Ovary (tissue), 9 donors: ENCODE results near the gene PCNA. TPM values are rescaled to one million over a fixed set of nuclear protein-coding genes. Genes with fewer than 3 reads are reported as not detected.

Experiments
- DNase-seq, 5 donors: peaks; one replicate each; pipeline ENCODE4 v3.0.0-alpha.2; 2019 to 2020
- H3K27ac ChIP-seq, 2 donors: fragments of 200-600 bp; one replicate each; pipeline versions ENCODE4 v1.5.1 to v1.8.0; 2019 to 2022
- H3K27me3 ChIP-seq: fragments of 200-600 bp; one replicate; pipeline ENCODE4 v1.8.0; 2022
- H3K36me3 ChIP-seq: fragments of 200-600 bp; sonication (generic); one replicate; pipeline ENCODE4 v1.5.1; 2019
- H3K4me1 ChIP-seq: one replicate; pipeline ENCODE4 v1.8.1; 2013; ENCODE audit warnings: mild to moderate bottlenecking, moderate library complexity; ENCODE audit not compliant: insufficient read depth
- H3K4me3 ChIP-seq: fragments of 200-600 bp; sonication (generic); one replicate; pipeline ENCODE4 v1.5.1; 2017
- H3K9me3 ChIP-seq, 2 donors: fragments of 200-600 bp in 1 of 2; sonication (generic) in 1 of 2; one replicate each; pipeline versions ENCODE4 v1.5.1 to v1.8.1; 2013 to 2019; ENCODE audit warnings: mild to moderate bottlenecking in 1 of 2, moderate library complexity in 1 of 2
- EP300 ChIP-seq: sonication (generic); formaldehyde crosslinking; IDR thresholded peaks from one replicate; pipeline ENCODE4 v1.6.1; 2017; ENCODE audit warnings: antibody characterized with exemption
- POLR2A ChIP-seq: fragments of 450-650 bp; IDR thresholded peaks from one replicate; pipeline ENCODE4 v1.6.1; 2017; ENCODE audit warnings: antibody characterized with exemption, mild to moderate bottlenecking, moderate library complexity
- WGBS, 3 donors: extraction: QIAGEN DNeasy Blood & Tissue Kit in 1 of 3; methylation state at CpG; one replicate each; pipeline versions ENCODE4 v1.1.5 to v1.1.7; 2013 to 2017; 5-methylcytosine and 5-hydroxymethylcytosine counted together
- intact Hi-C, 4 donors: fragments of 100-400 bp; cut with DNase I; formaldehyde crosslinking; loops; one replicate each; pipeline versions ENCODE4 v1.11.0 to v1.15.1; 2022 to 2023
- polyA plus RNA-seq, 2 donors: library from polyadenylated mRNA; stranded (reverse); fragments of 200-250 nt in 1 of 2; fragments of 350-450 nt in 1 of 2; fragmentation: Illumina TruSeq in 1 of 2; extraction: RNeasy Lipid Tissue Mini Kit (QIAGEN cat#74804) in 1 of 2; gene quantifications; one replicate each; pipeline ENCODE4 v1.2.3, GENCODE V29; 2013 to 2014
- total RNA-seq, 7 donors: library from RNA; depleted of rRNA in 2 of 7; stranded (reverse); fragments of >200 nt in 2 of 7; fragmentation: NEBNext Ultra II Directional in 3 of 7; extraction: Animal tissue kit (Norgen Biotek cat#: 25700) in 3 of 7; gene quantifications; one replicate each; pipeline versions ENCODE4 v1.1.0 to v1.2.4, GENCODE V29; 2016 to 2023
- TF ChIP-seq, protein P1 (sequence below), 3 donors: fragments of 450-650 bp in 2 of 3; fragments of 200-600 bp in 1 of 3; IDR thresholded peaks; one replicate each; pipeline versions ENCODE4 v1.5.1 to v1.8.0; 2016 to 2022; ENCODE audit warnings: antibody characterized with exemption in 3 of 3, mild to moderate bottlenecking in 1 of 3
- donor health status: DM: no; HTN: no; CAD: no; lungs with moderate emphysema.
- donor health status: DM: no; HTN: no; CAD: no.
- donor health status: Bipolar disorder and iron deficiency.
- donor health status: DM: yes; HTN: yes; CAD: no.
- donor health status: DM: no; HTN: no; CAD: no.
- donor health status: DM: yes; HTN: yes; CAD: no.

Gene PCNA
- total and polyA plus RNA-seq, 9 donors: 34.1 to 50.0 (median 42.1) TPM

DNA sequence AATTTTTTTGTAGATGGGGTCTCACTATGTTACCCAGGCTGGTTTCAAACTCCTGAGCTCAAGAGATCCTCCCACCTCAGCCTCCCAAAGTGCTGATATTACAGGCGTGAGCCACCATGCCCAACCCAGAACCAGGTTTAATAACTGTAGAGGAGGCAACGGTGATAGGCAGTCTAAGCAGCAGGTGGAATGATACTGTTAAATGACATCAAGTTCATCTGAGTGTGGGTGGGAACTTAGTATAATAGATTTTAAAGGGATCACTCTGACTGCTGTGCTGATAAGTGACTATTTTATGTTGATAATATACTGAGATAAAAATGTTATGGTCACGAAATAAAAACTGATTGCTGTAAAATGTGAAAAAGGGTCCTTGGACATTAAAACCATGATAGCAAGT, 31.1 kb downstream of the PCNA start:
- WGBS, 3 donors: 69 to 80% (median 73%) methylated on average over 3 of the region's 3 CpGs
- no peaks in the 10 kb centered on the region for H3K4me1 ChIP-seq
- DNase-seq: no peak
- H3K9me3 ChIP-seq: no peaks in the 10 kb centered on the region
- no peaks in the 10 kb centered on the region for H3K27me3 ChIP-seq
- no peak overlapping the region for H3K27ac ChIP-seq
- TF ChIP-seq POLR2A: no peak
- TF ChIP-seq EP300: no peak
- TF ChIP-seq, protein P1, sequence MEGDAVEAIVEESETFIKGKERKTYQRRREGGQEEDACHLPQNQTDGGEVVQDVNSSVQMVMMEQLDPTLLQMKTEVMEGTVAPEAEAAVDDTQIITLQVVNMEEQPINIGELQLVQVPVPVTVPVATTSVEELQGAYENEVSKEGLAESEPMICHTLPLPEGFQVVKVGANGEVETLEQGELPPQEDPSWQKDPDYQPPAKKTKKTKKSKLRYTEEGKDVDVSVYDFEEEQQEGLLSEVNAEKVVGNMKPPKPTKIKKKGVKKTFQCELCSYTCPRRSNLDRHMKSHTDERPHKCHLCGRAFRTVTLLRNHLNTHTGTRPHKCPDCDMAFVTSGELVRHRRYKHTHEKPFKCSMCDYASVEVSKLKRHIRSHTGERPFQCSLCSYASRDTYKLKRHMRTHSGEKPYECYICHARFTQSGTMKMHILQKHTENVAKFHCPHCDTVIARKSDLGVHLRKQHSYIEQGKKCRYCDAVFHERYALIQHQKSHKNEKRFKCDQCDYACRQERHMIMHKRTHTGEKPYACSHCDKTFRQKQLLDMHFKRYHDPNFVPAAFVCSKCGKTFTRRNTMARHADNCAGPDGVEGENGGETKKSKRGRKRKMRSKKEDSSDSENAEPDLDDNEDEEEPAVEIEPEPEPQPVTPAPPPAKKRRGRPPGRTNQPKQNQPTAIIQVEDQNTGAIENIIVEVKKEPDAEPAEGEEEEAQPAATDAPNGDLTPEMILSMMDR (IDR thresholded peaks at IDR 0.05): no peak
- H3K36me3 ChIP-seq: no peaks in the 10 kb centered on the region
- H3K4me3 ChIP-seq: no peak overlapping the region
- intact Hi-C loops: no loop called here

DNA sequence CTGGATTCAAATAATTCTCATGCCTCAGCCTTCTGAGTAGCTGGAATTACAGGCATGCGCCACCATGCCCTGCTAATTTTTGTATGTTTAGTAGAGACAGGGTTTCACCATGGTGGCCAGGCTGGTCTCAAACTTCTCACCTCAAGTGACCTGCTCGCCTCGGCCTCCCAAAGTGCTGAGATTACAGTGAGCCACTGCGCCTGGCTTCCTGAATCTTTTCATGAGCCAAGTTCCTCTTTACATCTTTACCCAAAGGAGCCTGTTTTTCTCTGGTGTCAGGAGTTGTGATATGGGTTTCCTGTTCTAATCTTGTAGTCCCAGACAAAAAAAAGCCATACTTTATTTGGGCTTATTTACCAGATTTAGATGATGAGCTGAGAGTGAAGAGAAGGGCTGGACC, 34.4 kb downstream of the PCNA start:
- no peaks in the 10 kb centered on the region for H3K27me3 ChIP-seq
- H3K4me3 ChIP-seq: no peak overlapping the region
- H3K27ac ChIP-seq: no peak overlapping the region
- no peak for DNase-seq
- intact Hi-C loops: no loop called here
- no peaks in the 10 kb centered on the region for H3K36me3 ChIP-seq
- H3K9me3 ChIP-seq: no peaks in the 10 kb centered on the region
- TF ChIP-seq EP300 (no peak), POLR2A (no peak)
- TF ChIP-seq, protein P1 (IDR thresholded peaks at IDR 0.05): no peak
- WGBS, 3 donors: 83 to 92% (median 89%) methylated on average over 4 of the region's 4 CpGs
- H3K4me1 ChIP-seq: no peaks in the 10 kb centered on the region

- TF ChIP-seq, protein P1 (IDR thresholded peaks at IDR 0.05): no peak
- TF ChIP-seq EP300 (no peak), POLR2A (no peak)
- DNase-seq: peak in 2 of 5 donors; percentile 20 to 25
- Histone ChIP-seq H3K27me3 (no peaks in the 10 kb centered on the region), H3K9me3 (no peaks in the 10 kb centered on the region), H3K4me3 (no peak overlapping the region), H3K4me1 (peaks cover 5% of the 10 kb centered on the region), H3K27ac (no peak overlapping the region), H3K36me3 (no peaks in the 10 kb centered on the region)
- WGBS, 3 donors: 86 to 89% (median 87%) methylated on average over 10 of the region's 10 CpGs
- intact Hi-C loops: no loop called here
Observed at GRCh38 chr20:5080384-5080877, 39.3 kb downstream of the PCNA start.

DNA sequence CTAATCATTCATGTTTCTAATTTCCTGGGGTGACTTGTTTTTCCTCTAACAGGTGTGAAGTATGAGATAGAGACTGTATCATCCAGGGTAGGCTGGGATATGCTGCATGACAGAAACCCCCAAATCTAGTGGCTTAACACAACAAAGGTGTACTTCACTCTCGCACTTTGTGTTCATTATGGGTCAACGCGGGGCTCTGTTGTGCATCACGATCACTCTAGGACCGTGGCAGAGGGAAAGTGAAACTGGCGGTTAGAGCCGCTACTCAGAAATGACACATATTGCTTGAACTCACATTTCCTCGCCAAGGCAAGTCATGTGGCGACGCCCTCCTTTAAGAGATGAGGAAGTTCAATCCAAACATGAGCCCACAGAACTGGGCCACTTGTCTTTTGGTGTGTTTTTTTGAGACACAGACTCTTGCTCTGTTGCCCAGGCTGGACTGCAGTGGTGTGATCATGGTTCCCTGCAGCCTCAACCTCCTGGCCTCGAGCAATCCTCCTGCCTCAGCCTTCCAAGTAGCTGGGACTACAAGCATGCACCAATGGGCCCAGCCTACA, 41.3 kb downstream of the PCNA start:
- DNase-seq: peak in 4 of 5 donors; percentile 19 to 36 (median 29)
- H3K27ac ChIP-seq: no peak overlapping the region
- H3K36me3 ChIP-seq: no peaks in the 10 kb centered on the region
- H3K9me3 ChIP-seq: no peaks in the 10 kb centered on the region
- intact Hi-C loops: no loop called here
- no peaks in the 10 kb centered on the region for H3K27me3 ChIP-seq
- 30 to 72% (median 43%) methylated on average over 11 of the region's 11 CpGs for WGBS, 3 donors
- peaks cover 6% of the 10 kb centered on the region for H3K4me1 ChIP-seq
- no peak overlapping the region for H3K4me3 ChIP-seq
- TF ChIP-seq POLR2A (no peak), EP300 (no peak)
- TF ChIP-seq, protein P1 (IDR thresholded peaks at IDR 0.05): no peak
